Liver (tissue), 9 donors: Measurements from ENCODE around the gene EFNA2. TPM values are rescaled to one million over a fixed set of nuclear protein-coding genes. Genes with fewer than 3 reads are reported as not detected.
A peak's percentile ranks its signal among the peaks of the same experiment; 100 is the strongest.

Experiments
- DNase-seq: peaks from one replicate; pipeline ENCODE4 v3.0.0-alpha.2; 2017; ENCODE audit warnings: low spot score
- H3K27ac ChIP-seq, 2 donors: one replicate each; pipeline ENCODE4 v1.7.0; 2013; ENCODE audit warnings: inconsistent platforms in 2 of 2, low read length in 2 of 2, control low read depth in 1 of 2, low read depth in 1 of 2, mild to moderate bottlenecking in 1 of 2
- H3K27me3 ChIP-seq, 4 donors: one replicate each; pipeline versions ENCODE4 v1.6.1 to v1.7.0; 2013; ENCODE audit warnings: low read length in 3 of 4, inconsistent platforms in 1 of 4, mild to moderate bottlenecking in 1 of 4, moderate library complexity in 1 of 4; ENCODE audit not compliant: control insufficient read depth in 4 of 4, insufficient read depth in 4 of 4
- H3K36me3 ChIP-seq, 4 donors: one replicate each; pipeline versions ENCODE4 v1.6.1 to v1.7.0; 2013; ENCODE audit warnings: low read length in 3 of 4, mild to moderate bottlenecking in 3 of 4, low read depth in 1 of 4, moderate library complexity in 1 of 4; ENCODE audit not compliant: control insufficient read depth in 4 of 4, insufficient read depth in 3 of 4
- H3K4me1 ChIP-seq, 4 donors: one replicate each; pipeline versions ENCODE4 v1.6.1 to v1.7.0; 2013; ENCODE audit warnings: low read length in 3 of 4, mild to moderate bottlenecking in 3 of 4, moderate library complexity in 1 of 4; ENCODE audit not compliant: control insufficient read depth in 4 of 4, insufficient read depth in 4 of 4
- H3K4me3 ChIP-seq, 3 donors: one replicate each; pipeline versions ENCODE4 v1.6.1 to v1.7.0; 2013; ENCODE audit warnings: low read length in 3 of 3, control low read depth in 1 of 3, low read depth in 1 of 3, mild to moderate bottlenecking in 1 of 3
- H3K9ac ChIP-seq, 2 donors: one replicate each; pipeline ENCODE4 v1.7.0; 2013; ENCODE audit warnings: low read length in 2 of 2, mild to moderate bottlenecking in 2 of 2, moderate library complexity in 2 of 2, control low read depth in 1 of 2, low read depth in 1 of 2
- H3K9me3 ChIP-seq, 4 donors: one replicate each; pipeline versions ENCODE4 v1.6.1 to v1.7.0; 2013; ENCODE audit warnings: low read length in 3 of 4; ENCODE audit not compliant: control insufficient read depth in 4 of 4
- ATF3 ChIP-seq: IDR thresholded peaks from 2 replicates; pipeline ENCODE4 v1.6.1; 2016; ENCODE audit warnings: antibody characterized with exemption
- CTCF ChIP-seq: fragments of 150-350 bp; IDR thresholded peaks from 2 replicates; pipeline ENCODE4 v1.5.1; 2017; ENCODE audit warnings: improper control_type of control experiment, low read depth, low read length; ENCODE audit not compliant: missing input control
- EGR1 ChIP-seq, 2 donors: IDR thresholded peaks; 2 replicates each; pipeline ENCODE4 v1.6.1; 2016 to 2018; ENCODE audit warnings: antibody characterized with exemption in 2 of 2, low read depth in 2 of 2
- FOXA1 ChIP-seq: IDR thresholded peaks from 2 replicates; pipeline ENCODE4 v1.6.1; 2016; ENCODE audit warnings: antibody characterized with exemption
- FOXA2 ChIP-seq: IDR thresholded peaks from 2 replicates; pipeline ENCODE4 v1.6.1; 2016; ENCODE audit warnings: antibody characterized with exemption
- GABPA ChIP-seq, 2 donors: IDR thresholded peaks in 1 of 2; conservative IDR thresholded peaks in 1 of 2; 2 replicates each; pipeline ENCODE4 v1.6.1; 2016; ENCODE audit warnings: antibody characterized with exemption in 2 of 2, mild to moderate bottlenecking in 1 of 2, moderate library complexity in 1 of 2
- HNF4A ChIP-seq, 2 donors: conservative IDR thresholded peaks; 2 replicates each; pipeline ENCODE4 v1.6.1; 2016; ENCODE audit warnings: antibody characterized with exemption in 2 of 2, mild to moderate bottlenecking in 2 of 2
- HNF4G ChIP-seq: IDR thresholded peaks from 2 replicates; pipeline ENCODE4 v1.6.1; 2016; ENCODE audit warnings: antibody characterized with exemption
- JUND ChIP-seq, 2 donors: IDR thresholded peaks; 2 replicates each; pipeline ENCODE4 v1.6.1; 2016; ENCODE audit warnings: antibody characterized with exemption in 2 of 2
- MAX ChIP-seq: IDR thresholded peaks from 2 replicates; pipeline ENCODE4 v1.6.1; 2016; ENCODE audit warnings: antibody characterized with exemption
- NR2F2 ChIP-seq: IDR thresholded peaks from 2 replicates; pipeline ENCODE4 v1.6.1; 2016; ENCODE audit warnings: antibody characterized with exemption
- RAD21 ChIP-seq, 2 donors: IDR thresholded peaks; 2 replicates each; pipeline ENCODE4 v1.6.1; 2016; ENCODE audit warnings: antibody characterized with exemption in 2 of 2, mild to moderate bottlenecking in 2 of 2
- REST ChIP-seq: IDR thresholded peaks from 2 replicates; pipeline ENCODE4 v1.6.1; 2016; ENCODE audit warnings: antibody characterized with exemption, mild to moderate bottlenecking
- RXRA ChIP-seq, 2 donors: IDR thresholded peaks; 2 replicates each; pipeline ENCODE4 v1.6.1; 2017 to 2018; ENCODE audit warnings: antibody characterized with exemption in 2 of 2, mild to moderate bottlenecking in 1 of 2
- SP1 ChIP-seq: IDR thresholded peaks from 2 replicates; pipeline ENCODE4 v1.6.1; 2018; ENCODE audit warnings: antibody characterized with exemption, mild to moderate bottlenecking
- TAF1 ChIP-seq: conservative IDR thresholded peaks from 2 replicates; pipeline ENCODE4 v1.6.1; 2016; ENCODE audit warnings: antibody characterized with exemption, mild to moderate bottlenecking
- YY1 ChIP-seq: IDR thresholded peaks from 2 replicates; pipeline ENCODE4 v1.6.1; 2016; ENCODE audit warnings: antibody characterized with exemption, mild to moderate bottlenecking
- ZBTB33 ChIP-seq: IDR thresholded peaks from 2 replicates; pipeline ENCODE4 v1.6.1; 2016; ENCODE audit warnings: antibody characterized with exemption
- WGBS: extraction: QIAGEN DNeasy Blood & Tissue Kit; methylation state at CpG from one replicate; pipeline ENCODE4 v1.1.7; 2013; 5-methylcytosine and 5-hydroxymethylcytosine counted together
- polyA plus RNA-seq, 2 donors: library from polyadenylated mRNA; stranded (reverse) in 1 of 2; unstranded in 1 of 2; fragments of 200-250 nt in 1 of 2; fragments of >200 nt in 1 of 2; fragmentation: Nextera tagmentation in 1 of 2; extraction: Ambion mirVana in 1 of 2; gene quantifications; one replicate each; pipeline versions ENCODE4 v1.2.1 to v1.2.3, GENCODE V29; 2013 to 2015
- total RNA-seq, 2 donors: library from RNA; depleted of rRNA; stranded (reverse); fragments of >200 nt; gene quantifications; one replicate each; pipeline ENCODE4 v1.2.3, GENCODE V29; 2014
- donor health status: healthy.
- donor health status: healthy.
- donor health status: healthy.
- donor health status: healthy.
- donor health status: healthy.

Gene EFNA2
- total and polyA plus RNA-seq, 4 donors: 0.98 to 9.8 (median 4.3) TPM

- TF ChIP-seq ATF3: peak; percentile 70
- no peak for TF ChIP-seq RXRA (IDR thresholded peaks at IDR 0.05)
- TF ChIP-seq GABPA (IDR thresholded peaks at IDR 0.05 in 1 of 2, conservative IDR thresholded peaks at IDR 0.05 in 1 of 2): no peak
- TF ChIP-seq MAX: no peak
- no peak for TF ChIP-seq TAF1
- peak; percentile 73 to 85 for TF ChIP-seq JUND (IDR thresholded peaks at IDR 0.05)
- TF ChIP-seq EGR1 (IDR thresholded peaks at IDR 0.05; ENCODE audit: low read depth in 2 of 2): peak in 1 of 2 donors; percentile 2
- H3K27ac ChIP-seq: peak overlapping the region; percentile 90 to 97
- peak; percentile 78 for DNase-seq
- H3K9ac ChIP-seq: no peak overlapping the region
- peaks cover 11 to 66% (median 40%) of the 10 kb centered on the region in 4 donors for H3K4me1 ChIP-seq
- peak overlapping the region in 1 of 3 donors; percentile 75 for H3K4me3 ChIP-seq
- H3K27me3 ChIP-seq: no peaks in the 10 kb centered on the region
- H3K9me3 ChIP-seq: no peaks in the 10 kb centered on the region
- 4% methylated on average over 26 of the region's 26 CpGs for WGBS
- H3K36me3 ChIP-seq: peaks cover 20 to 30% (median 22%) of the 10 kb centered on the region in 4 donors
These were observed 32.7 kb upstream of the EFNA2 start for GRCh38 chr19:1252821-1253513.

GRCh38 chr19:1253514-1254080 lies 32.1 kb upstream of the EFNA2 start:
- Histone ChIP-seq H3K4me1 (peaks cover 15 to 68% (median 41%) of the 10 kb centered on the region in 4 donors), H3K36me3 (peaks cover 20 to 30% (median 23%) of the 10 kb centered on the region in 4 donors), H3K27ac (peak overlapping the region; percentile 90 to 97), H3K4me3 (peak overlapping the region in 1 of 3 donors; percentile 75), H3K9me3 (no peaks in the 10 kb centered on the region), H3K27me3 (no peaks in the 10 kb centered on the region), H3K9ac (peak overlapping the region in 1 of 2 donors; percentile 37)
- peak; percentile 23 for TF ChIP-seq SP1
- TF ChIP-seq CTCF: no peak
- no peak for TF ChIP-seq REST
- TF ChIP-seq JUND (IDR thresholded peaks at IDR 0.05): peak in 1 of 2 donors; percentile 7
- TF ChIP-seq TAF1: no peak
- TF ChIP-seq FOXA1: no peak
- TF ChIP-seq YY1: no peak
- no peak for TF ChIP-seq HNF4G
- no peak for TF ChIP-seq FOXA2
- TF ChIP-seq ATF3: peak; percentile 0
- peak; percentile 61 for TF ChIP-seq NR2F2
- TF ChIP-seq ZBTB33: no peak
- TF ChIP-seq GABPA (IDR thresholded peaks at IDR 0.05 in 1 of 2, conservative IDR thresholded peaks at IDR 0.05 in 1 of 2): no peak
- TF ChIP-seq EGR1 (IDR thresholded peaks at IDR 0.05; ENCODE audit: low read depth in 2 of 2): peak in 1 of 2 donors; percentile 11
- TF ChIP-seq MAX: no peak
- peak; percentile 23 to 42 for TF ChIP-seq HNF4A (conservative IDR thresholded peaks at IDR 0.05)
- no peak for TF ChIP-seq RAD21 (IDR thresholded peaks at IDR 0.05)
- peak in 1 of 2 donors; percentile 69 for TF ChIP-seq RXRA (IDR thresholded peaks at IDR 0.05)
- WGBS: 41% methylated on average over 23 of the region's 23 CpGs
- DNase-seq: no peak
